T-helper 2 cell treated with Interferon-gamma antibody and Interleukin-4, amounts not matched to agents 100 ng/mL and 5 ng/mL, for 36 hours (primary cell): ENCODE results near the gene KLHL15. TPM values are rescaled to one million over a fixed set of nuclear protein-coding genes. Genes with fewer than 3 reads are reported as not detected.
"Not testable (repeated sequence)": the region's sequence is repeated elsewhere in the genome, so short reads cannot be mapped to it uniquely, and the experiment has no call there.

Experiments
- intact Hi-C: fragments of 100-400 bp; cut with micrococcal nuclease; formaldehyde crosslinking; loops from one replicate; pipeline ENCODE4 v1.15.1; 2023
- total RNA-seq: library from RNA; stranded (reverse); gene quantifications from 2 replicates; pipeline ENCODE4 v1.2.3, GENCODE V29; 2022

KLHL15 gene
- total RNA-seq = 6.8 and 7.2 TPM in 2 replicates

GRCh38 chrX:24027086-24027485 lies at the start of gene KLHL15:
Gene KLHL15 (minus strand): TSS chrX:24027186. CDS start chrX:24006693, 20,493 bp downstream.
- intact Hi-C loops = loop anchor here (10.0 kb wide), 2 partner anchors 362 to 448 kb away; partner anchors contain the start of gene PRDX4

- intact Hi-C loops = no loop called here
Observed at GRCh38 chrX:24069877-24070276, 42.9 kb upstream of the KLHL15 start.

GRCh38 chrX:24063488-24063887 lies 36.5 kb upstream of the KLHL15 start:
- intact Hi-C loops = no loop called here

- intact Hi-C loops = no loop called here
Observed at GRCh38 chrX:24055043-24055356, 28.0 kb upstream of the KLHL15 start.

DNA sequence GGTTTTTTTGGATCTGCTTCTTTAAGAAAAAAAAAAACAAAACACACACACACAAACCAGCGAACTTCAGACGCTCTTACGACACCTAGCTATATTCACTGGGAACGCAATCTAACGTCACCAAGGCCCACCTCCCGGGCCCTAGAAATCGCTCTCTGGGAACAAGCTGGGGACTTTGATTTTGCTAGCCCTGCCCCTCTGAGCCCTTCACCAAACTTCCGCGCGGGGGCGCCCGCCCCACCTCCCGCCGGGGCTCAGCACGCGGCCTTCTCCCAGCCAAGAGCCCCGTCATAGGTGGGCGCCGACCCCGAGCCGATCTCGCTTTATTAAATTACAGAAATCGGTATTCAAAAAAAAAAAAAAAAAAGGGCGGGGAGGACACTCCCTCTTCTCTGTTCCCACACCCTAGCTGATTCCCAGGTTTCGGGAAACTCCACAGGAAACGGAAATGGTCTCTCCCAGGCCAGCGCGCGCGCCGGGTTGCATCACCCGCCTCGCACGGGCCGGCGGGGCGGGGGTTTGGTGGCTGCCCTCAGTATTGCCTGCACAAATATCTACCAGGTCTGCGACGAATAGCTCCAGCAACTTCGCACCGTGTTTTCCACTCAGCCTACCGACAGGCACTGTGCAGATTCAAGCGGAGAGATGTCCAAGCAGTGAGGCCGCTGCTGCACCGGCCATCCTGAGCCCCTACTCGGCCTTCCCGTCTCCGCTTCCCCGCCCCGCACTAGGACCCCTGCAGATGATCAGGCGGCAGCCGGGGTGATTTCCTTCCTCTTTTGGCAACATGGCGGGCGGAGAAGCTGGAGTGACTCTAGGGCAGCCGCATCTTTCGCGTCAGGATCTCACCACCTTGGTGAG lies 27.4 kb upstream of the KLHL15 start, which contains the start of gene EIF2S3:
TSS of gene EIF2S3 (plus strand) at position 775 of the 861 bp plus-strand sequence. CDS start at position 788, 13 bp downstream.
- intact Hi-C loops = loop anchor here (1.0 to 5.0 kb wide), 8 partner anchors 29 to 387 kb away; partner anchors contain the start of genes ACOT9, CXorf58 and PRDX4

DNA sequence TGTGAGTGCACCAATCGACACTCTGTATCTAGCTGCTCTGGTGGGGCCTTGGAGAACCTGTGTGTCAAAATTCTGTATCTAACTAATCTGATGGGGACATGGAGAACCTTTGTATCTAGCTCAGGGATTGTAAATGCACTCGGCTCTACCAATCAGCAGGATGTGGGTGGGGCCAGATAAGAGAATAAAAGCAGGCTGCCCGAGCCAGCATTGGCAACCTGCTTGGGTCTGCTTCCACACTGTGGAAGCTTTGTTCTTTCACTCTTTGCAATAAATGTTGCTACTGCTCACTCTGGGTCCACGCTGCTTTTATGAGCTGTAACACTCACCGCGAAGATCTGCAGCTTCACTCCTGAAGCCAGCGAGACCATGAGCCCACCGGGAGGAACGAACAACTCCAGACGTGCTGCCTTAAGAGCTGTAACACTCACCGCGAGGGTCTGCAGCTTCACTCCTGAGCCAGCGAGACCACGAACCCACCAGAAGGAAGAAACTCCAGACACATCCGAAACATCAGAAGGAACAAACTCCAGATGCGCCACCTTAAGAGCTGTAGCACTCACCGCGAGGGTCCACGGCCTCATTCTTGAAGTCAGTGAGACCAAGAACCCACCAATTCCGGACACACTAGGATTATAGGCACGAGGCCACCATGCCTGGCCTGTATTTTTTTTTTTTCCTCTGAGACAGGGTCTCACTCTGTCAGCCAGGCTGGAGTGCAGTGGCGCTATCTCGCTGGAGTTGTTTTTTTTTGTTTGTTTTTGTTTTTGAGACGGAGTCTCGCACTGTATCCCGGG lies 23.7 kb upstream of the KLHL15 start:
- intact Hi-C loops = loop anchor here (5.0 kb wide), 1 partner anchor 308 kb away; the partner anchor contains the start of gene ACOT9

GRCh38 chrX:24049643-24050042 lies 22.7 kb upstream of the KLHL15 start:
- intact Hi-C loops = loop anchor here (5.0 kb wide), 1 partner anchor 307 kb away; the partner anchor contains the start of gene ACOT9

- intact Hi-C loops = not testable (repeated sequence)
Observed at GRCh38 chrX:24046060-24046459, 19.1 kb upstream of the KLHL15 start.

GRCh38 chrX:24037729-24038128 lies 10.7 kb upstream of the KLHL15 start:
- intact Hi-C loops = no loop called here

GRCh38 chrX:24034485-24034884 lies 7.5 kb upstream of the KLHL15 start:
- intact Hi-C loops = no loop called here

GRCh38 chrX:24030597-24030996 lies 3.6 kb upstream of the KLHL15 start:
- intact Hi-C loops = no loop called here

DNA sequence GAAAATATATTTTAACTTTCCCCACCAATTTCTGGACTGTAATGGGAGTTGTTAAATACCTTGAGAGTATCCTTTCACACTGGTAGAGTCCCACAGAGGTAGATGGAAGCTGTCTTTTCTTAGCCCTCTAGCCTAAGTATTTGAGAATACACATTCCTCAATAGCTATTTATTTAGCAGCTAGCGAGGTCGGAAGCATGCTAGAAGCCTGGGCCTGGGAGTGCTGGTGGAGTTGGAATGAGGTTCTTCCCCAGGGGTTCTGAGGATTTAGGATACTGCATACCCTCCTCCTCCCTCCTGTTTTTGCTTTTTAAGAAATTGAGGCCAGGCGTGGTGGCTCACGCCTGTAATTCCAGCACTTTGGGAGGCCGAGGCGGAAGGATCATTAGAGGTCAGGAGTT lies 999 bp upstream of the KLHL15 start:
- intact Hi-C loops = loop anchor here (10.0 kb wide), 2 partner anchors 363 to 447 kb away; partner anchors contain the start of gene PRDX4

- intact Hi-C loops = loop anchor here (10.0 kb wide), 2 partner anchors 362 to 448 kb away; partner anchors contain the start of gene PRDX4
Observed at GRCh38 chrX:24026432-24026831, 554 bp downstream of the KLHL15 start.

GRCh38 chrX:24025741-24026403 lies 1.1 kb downstream of the KLHL15 start:
- intact Hi-C loops = loop anchor here (1.0 to 10.0 kb wide), 9 partner anchors 28 to 449 kb away; partner anchors contain the start of genes APOO, EIF2S3, PRDX4 and SAT1

GRCh38 chrX:24024819-24025740 lies 1.9 kb downstream of the KLHL15 start:
- intact Hi-C loops = loop anchor here (1.0 to 10.0 kb wide), 9 partner anchors 29 to 450 kb away; partner anchors contain the start of genes APOO, EIF2S3, PRDX4 and SAT1

GRCh38 chrX:24023972-24024669 lies 2.9 kb downstream of the KLHL15 start:
- intact Hi-C loops = loop anchor here (2.0 to 10.0 kb wide), 5 partner anchors 71 to 451 kb away; partner anchors contain the start of genes PRDX4 and SAT1

DNA sequence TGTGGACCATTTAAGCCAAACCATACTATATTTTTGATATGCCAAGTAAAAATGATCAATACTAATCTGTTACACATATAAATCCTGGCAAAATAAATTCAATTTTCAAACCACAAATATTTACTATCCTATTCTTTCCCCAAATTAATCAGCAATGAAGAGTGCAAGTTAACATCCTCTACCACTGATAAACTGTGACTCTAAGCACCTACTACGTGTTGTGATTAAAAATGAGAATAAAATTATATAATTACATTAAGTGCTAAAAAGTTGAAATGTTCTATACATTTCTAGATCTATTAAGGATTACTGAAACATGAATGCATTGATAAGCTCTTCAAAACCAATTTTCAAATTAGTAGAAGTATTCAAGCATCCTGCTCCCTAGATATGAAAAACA lies 3.4 kb downstream of the KLHL15 start:
- intact Hi-C loops = loop anchor here (10.0 kb wide), 2 partner anchors 359 to 451 kb away; partner anchors contain the start of gene PRDX4

GRCh38 chrX:24020306-24020876 lies 6.6 kb downstream of the KLHL15 start:
- intact Hi-C loops = loop anchor here (10.0 kb wide), 2 partner anchors 356 to 454 kb away; partner anchors contain the start of gene PRDX4

DNA sequence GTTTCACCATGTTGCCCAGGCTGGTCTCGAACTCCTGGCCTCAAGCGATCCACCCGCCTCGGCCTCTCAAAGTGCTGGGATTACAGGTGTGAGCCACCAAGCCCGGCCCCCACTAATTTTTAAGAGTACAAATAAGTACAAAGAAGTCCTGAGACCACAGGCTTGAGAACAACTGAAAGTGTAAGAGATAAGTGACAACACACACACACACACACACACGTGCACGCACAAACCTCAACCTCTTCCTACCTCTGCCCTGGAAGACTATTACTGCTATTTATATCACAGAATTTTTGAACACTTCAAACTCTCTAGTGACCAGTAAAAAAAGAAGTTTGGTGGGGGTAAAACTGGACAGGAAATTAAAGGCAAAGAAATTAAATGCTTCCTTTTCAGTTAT lies 7.5 kb downstream of the KLHL15 start:
- intact Hi-C loops = no loop called here
